Measurements from ENCODE around the gene PITPNB. TPM values are rescaled to one million over a fixed set of nuclear protein-coding genes. Genes with fewer than 3 reads are reported as not detected.
A peak's percentile ranks its signal among the peaks of the same experiment; 100 is the strongest.

The PITPNB gene
- total RNA-seq, 4 donors from 2014 or later, result 49.2 to 95.0 (median 75.6) TPM

- DNase-seq (ENCODE audit: low spot score), result no peak
- TF ChIP-seq CTCF (IDR thresholded peaks at IDR 0.05), result no peak
Observed at GRCh38 chr22:27814993-27815392, 104.1 kb downstream of the PITPNB start.

GRCh38 chr22:27811778-27812177, 107.3 kb downstream of the PITPNB start:
- DNase-seq (ENCODE audit: low spot score) (no peak), ATAC-seq (ENCODE audit: low FRiP score) (no peak)
- TF ChIP-seq CTCF (IDR thresholded peaks at IDR 0.05), result no peak

More at GRCh38 chr22:27814993-27815392, 104.1 kb downstream of the PITPNB start:
- ATAC-seq (ENCODE audit: low FRiP score), result no peak

GRCh38 chr22:27810609-27811151, 108.4 kb downstream of the PITPNB start:
- DNase-seq (ENCODE audit: low spot score), result peak; percentile 43
- no peak for TF ChIP-seq CTCF (IDR thresholded peaks at IDR 0.05)
- ATAC-seq (ENCODE audit: low FRiP score), result peak; percentile 81

GRCh38 chr22:27809700-27810608, 109.1 kb downstream of the PITPNB start:
- DNase-seq (ENCODE audit: low spot score), result no peak
- no peak for TF ChIP-seq CTCF (IDR thresholded peaks at IDR 0.05)

GRCh38 chr22:27809226-27809603, 109.8 kb downstream of the PITPNB start:
- DNase-seq (ENCODE audit: low spot score) (no peak), ATAC-seq (ENCODE audit: low FRiP score) (no peak)
- TF ChIP-seq CTCF (IDR thresholded peaks at IDR 0.05), result no peak

More at GRCh38 chr22:27809700-27810608, 109.1 kb downstream of the PITPNB start:
- no peak for ATAC-seq (ENCODE audit: low FRiP score)

- ATAC-seq (ENCODE audit: low FRiP score) (no peak), DNase-seq (ENCODE audit: low spot score) (no peak)
- no peak for TF ChIP-seq CTCF (IDR thresholded peaks at IDR 0.05)
Observed at GRCh38 chr22:27808451-27809225, 110.4 kb downstream of the PITPNB start.

All from omental fat pad (tissue), 4 donors.